K562 (cell line): ENCODE results near the gene SHLD1. TPM values are rescaled to one million over a fixed set of nuclear protein-coding genes. Genes with fewer than 3 reads are reported as not detected.
A peak's percentile ranks its signal among the peaks of the same experiment; 100 is the strongest.

Experiments
- MEF2A ChIP-seq: IDR thresholded peaks from 2 replicates; pipeline ENCODE4 v1.6.1; 2011; ENCODE audit warnings: low read depth, mild to moderate bottlenecking, low read length, moderate library complexity; ENCODE audit not compliant: control insufficient read depth
- SREBF1 ChIP-seq: fragments of 150-350 bp; IDR thresholded peaks from 2 replicates; pipeline ENCODE4 v1.6.1; 2014; ENCODE audit warnings: antibody characterized with exemption, low read depth, low read length, borderline replicate concordance
- YY1 ChIP-seq, 3 experiments: IDR thresholded peaks; 2 replicates each; pipeline ENCODE4 v1.6.1; 2011; ENCODE audit warnings: low read length in 2 of 3, mild to moderate bottlenecking in 2 of 3, moderate library complexity in 2 of 3, borderline replicate concordance in 1 of 3, control low read depth in 1 of 3, low read depth in 1 of 3; ENCODE audit not compliant: insufficient read depth in 3 of 3, insufficient replicate concordance in 2 of 3, control insufficient read depth in 1 of 3, insufficient read length in 1 of 3; ENCODE audit errors: extremely low read depth in 1 of 3
- polyA plus RNA-seq, 8 experiments: library from polyadenylated mRNA; depleted of rRNA in 4 of 8; stranded (reverse) in 5 of 8; unstranded in 3 of 8; fragments of >200 nt; fragmentation: Nextera tagmentation in 2 of 8; fragmentation: Illumina TruSeq in 1 of 8; extraction: Ambion mirVana in 2 of 8; extraction: Trizol in 1 of 8; gene quantifications; 2 replicates each; pipeline versions ENCODE4 v1.2.1 to v1.2.3, GENCODE V29; 2011 to 2014; ENCODE audit warnings: inconsistent platforms in 1 of 8, missing spikeins in 1 of 8
- total RNA-seq, 7 experiments: library from RNA; depleted of rRNA in 6 of 7; stranded (reverse); fragments of >200 nt in 6 of 7; fragmentation: Illumina TruSeq in 2 of 7; extraction: Trizol in 2 of 7; gene quantifications; 2 replicates each; pipeline versions ENCODE4 v1.2.1 to v1.2.3, GENCODE V29; 2011 to 2021; ENCODE audit warnings: low replicate concordance in 1 of 7
- TF ChIP-seq, protein P1 (sequence below), 2 experiments: fragments of 450-650 bp; IDR thresholded peaks; 2 replicates each; pipeline ENCODE4 v1.6.1; 2016; ENCODE audit warnings: mild to moderate bottlenecking in 2 of 2, borderline replicate concordance in 1 of 2, low read depth in 1 of 2, moderate library complexity in 1 of 2
- TF ChIP-seq, protein P2 (sequence below): fragments of 450-650 bp; IDR thresholded peaks from 2 replicates; pipeline ENCODE4 v1.6.1; 2017; ENCODE audit warnings: antibody characterized with exemption, mild to moderate bottlenecking

SHLD1 gene
- total and polyA plus RNA-seq, 9 of the 15 experiments (the other 6 are each of a cell fraction or from before 2014, with no cell fraction given): 3.7 to 21.6 (median 8.2) TPM

DNA sequence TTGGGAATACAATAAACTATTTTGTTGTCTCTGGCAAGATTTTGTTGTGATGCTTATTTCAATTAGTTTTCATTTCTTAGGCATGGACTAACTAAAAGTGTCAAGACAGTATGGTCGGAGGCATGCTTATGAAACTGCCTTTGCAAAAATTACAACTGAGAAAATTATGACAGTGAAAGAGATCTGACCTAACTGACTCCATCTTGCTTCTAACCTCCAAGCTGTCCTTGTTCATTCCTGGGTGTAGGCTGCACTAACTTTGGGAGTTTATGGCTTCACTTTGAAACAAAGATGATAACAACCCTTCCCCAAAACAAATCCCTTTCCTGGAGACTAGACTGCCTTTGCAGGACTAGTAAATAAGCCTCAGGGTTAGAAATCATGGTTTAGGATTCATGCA, 4.1 kb upstream of the SHLD1 start (continued):
- TF ChIP-seq, protein P1, sequence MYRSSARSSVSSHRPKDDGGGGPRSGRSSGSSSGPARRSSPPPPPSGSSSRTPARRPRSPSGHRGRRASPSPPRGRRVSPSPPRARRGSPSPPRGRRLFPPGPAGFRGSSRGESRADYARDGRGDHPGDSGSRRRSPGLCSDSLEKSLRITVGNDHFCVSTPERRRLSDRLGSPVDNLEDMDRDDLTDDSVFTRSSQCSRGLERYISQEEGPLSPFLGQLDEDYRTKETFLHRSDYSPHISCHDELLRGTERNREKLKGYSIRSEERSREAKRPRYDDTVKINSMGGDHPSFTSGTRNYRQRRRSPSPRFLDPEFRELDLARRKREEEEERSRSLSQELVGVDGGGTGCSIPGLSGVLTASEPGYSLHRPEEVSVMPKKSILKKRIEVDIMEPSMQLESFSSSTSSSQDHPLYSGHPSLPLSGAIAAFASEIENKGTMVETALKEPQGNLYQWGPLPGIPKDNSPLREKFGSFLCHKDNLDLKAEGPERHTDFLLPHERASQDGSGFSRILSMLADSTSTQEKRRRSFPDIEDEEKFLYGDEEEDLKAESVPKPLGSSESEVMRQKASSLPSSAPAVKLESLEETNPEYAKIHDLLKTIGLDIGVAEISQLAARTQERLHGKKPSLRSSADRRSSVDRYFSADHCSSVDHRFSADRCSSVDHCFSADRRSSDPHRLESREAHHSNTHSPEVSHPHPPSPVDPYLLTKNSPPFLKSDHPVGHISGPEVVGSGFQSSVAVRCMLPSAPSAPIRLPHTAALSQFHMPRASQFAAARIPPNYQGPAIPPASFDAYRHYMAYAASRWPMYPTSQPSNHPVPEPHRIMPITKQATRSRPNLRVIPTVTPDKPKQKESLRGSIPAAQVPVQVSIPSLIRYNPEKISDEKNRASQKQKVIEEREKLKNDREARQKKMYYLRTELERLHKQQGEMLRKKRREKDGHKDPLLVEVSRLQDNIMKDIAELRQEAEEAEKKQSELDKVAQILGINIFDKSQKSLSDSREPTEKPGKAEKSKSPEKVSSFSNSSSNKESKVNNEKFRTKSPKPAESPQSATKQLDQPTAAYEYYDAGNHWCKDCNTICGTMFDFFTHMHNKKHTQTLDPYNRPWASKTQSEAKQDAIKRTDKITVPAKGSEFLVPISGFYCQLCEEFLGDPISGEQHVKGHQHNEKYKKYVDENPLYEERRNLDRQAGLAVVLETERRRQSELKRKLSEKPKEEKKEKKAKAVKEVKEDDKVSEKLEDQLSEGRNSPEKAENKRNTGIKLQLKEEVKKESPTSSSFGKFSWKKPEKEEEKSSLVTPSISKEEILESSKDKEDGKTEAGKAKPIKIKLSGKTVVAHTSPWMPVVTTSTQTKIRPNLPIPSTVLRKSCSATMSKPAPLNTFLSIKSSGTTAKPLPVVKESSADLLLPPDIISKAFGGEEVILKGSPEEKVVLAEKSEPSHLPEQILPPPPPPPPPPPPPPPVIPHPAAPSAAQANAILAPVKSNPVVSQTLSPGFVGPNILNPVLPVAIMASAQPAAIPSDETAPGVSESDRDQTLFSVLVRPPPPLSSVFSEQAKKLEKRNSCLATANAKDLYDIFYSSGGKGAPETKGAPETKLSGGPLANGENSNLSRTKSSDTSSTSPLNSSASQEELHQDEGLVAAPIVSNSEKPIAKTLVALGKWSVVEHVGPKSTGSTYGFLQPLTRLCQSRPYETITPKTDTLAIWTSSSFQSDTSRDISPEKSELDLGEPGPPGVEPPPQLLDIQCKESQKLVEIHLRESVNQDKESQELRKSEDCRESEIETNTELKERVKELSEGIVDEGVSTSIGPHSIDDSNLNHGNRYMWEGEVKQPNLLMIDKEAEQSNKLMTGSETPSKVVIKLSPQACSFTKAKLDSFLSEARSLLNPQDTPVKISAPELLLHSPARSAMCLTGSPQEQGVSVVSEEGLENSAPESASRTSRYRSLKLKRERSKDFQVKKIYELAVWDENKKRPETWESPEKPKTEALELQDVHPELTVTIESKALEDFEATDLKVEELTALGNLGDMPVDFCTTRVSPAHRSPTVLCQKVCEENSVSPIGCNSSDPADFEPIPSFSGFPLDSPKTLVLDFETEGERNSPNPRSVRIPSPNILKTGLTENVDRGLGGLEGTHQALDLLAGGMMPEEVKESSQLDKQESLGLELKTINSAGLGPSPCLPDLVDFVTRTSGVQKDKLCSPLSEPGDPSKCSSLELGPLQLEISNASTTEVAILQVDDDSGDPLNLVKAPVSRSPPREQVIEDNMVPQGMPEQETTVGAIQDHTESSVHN (IDR thresholded peaks at IDR 0.05; ENCODE audit: borderline replicate concordance in 1 of 2, low read depth in 1 of 2): no peak
- TF ChIP-seq, protein P2, sequence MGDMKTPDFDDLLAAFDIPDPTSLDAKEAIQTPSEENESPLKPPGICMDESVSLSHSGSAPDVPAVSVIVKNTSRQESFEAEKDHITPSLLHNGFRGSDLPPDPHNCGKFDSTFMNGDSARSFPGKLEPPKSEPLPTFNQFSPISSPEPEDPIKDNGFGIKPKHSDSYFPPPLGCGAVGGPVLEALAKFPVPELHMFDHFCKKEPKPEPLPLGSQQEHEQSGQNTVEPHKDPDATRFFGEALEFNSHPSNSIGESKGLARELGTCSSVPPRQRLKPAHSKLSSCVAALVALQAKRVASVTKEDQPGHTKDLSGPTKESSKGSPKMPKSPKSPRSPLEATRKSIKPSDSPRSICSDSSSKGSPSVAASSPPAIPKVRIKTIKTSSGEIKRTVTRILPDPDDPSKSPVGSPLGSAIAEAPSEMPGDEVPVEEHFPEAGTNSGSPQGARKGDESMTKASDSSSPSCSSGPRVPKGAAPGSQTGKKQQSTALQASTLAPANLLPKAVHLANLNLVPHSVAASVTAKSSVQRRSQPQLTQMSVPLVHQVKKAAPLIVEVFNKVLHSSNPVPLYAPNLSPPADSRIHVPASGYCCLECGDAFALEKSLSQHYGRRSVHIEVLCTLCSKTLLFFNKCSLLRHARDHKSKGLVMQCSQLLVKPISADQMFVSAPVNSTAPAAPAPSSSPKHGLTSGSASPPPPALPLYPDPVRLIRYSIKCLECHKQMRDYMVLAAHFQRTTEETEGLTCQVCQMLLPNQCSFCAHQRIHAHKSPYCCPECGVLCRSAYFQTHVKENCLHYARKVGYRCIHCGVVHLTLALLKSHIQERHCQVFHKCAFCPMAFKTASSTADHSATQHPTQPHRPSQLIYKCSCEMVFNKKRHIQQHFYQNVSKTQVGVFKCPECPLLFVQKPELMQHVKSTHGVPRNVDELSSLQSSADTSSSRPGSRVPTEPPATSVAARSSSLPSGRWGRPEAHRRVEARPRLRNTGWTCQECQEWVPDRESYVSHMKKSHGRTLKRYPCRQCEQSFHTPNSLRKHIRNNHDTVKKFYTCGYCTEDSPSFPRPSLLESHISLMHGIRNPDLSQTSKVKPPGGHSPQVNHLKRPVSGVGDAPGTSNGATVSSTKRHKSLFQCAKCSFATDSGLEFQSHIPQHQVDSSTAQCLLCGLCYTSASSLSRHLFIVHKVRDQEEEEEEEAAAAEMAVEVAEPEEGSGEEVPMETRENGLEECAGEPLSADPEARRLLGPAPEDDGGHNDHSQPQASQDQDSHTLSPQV: peak; percentile 91
- no peak for TF ChIP-seq MEF2A
- no peak for TF ChIP-seq YY1 (IDR thresholded peaks at IDR 0.05; ENCODE audit: borderline replicate concordance in 1 of 3, control insufficient read depth in 1 of 3, extremely low read depth in 1 of 3, insufficient read depth in 3 of 3, insufficient read length in 1 of 3, insufficient replicate concordance in 2 of 3, low read depth in 1 of 3, low read length in 2 of 3)
- TF ChIP-seq SREBF1: no peak
